A673 (cell line): ENCODE measurements around the gene DPYSL4.

Source experiments
- CTCF ChIP-seq: fragments of 300-800, 200-600 bp; sonication (generic); conservative IDR thresholded peaks from 2 replicates; pipeline ENCODE4 v1.5.1; 2017; ENCODE audit warnings: low read depth, mild to moderate bottlenecking, antibody characterized with exemption, low read length, moderate library complexity, mixed read lengths
- EZH2 ChIP-seq: fragments of 200-600 bp; sonication (generic); IDR thresholded peaks from 2 replicates; pipeline ENCODE4 v1.6.1; 2017; ENCODE audit warnings: borderline replicate concordance, low read depth, mild to moderate bottlenecking, mixed read lengths, antibody characterized with exemption, low read length; ENCODE audit not compliant: poor library complexity, severe bottlenecking

GRCh38 chr10:132210766-132211165, 24.0 kb downstream of the DPYSL4 start:
- no peak for TF ChIP-seq CTCF
- TF ChIP-seq EZH2 = no peak
